ENCODE results near the gene INTS1.
"Not testable (repeated sequence)": the region's sequence is repeated elsewhere in the genome, so short reads cannot be mapped to it uniquely, and the experiment has no call there.

Gene INTS1

DNA sequence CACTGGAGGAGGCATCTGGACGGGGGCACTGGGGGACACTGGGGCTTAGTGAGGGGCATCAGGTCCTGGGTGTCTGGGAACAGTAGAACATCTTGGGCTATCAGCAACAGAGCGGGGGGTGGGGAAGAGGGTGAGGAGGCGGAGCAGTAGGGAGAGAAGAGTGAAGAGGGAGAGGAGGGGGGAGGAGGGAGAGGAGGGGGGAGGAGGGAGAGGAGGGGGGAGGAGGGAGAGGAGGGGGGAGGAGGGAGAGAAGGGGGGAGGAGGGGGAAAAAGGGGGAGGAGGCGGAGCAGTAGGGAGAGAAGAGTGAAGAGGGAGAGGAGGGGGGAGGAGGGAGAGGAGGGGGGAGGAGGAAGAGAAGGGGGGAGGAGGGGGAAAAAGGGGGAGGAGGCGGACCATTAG lies 58.2 kb downstream of the INTS1 start:
- H3K9me3 Mint-ChIP-seq; H3K27me3 Mint-ChIP-seq (ENCODE audit: low read depth); H3K4me3 Mint-ChIP-seq; H3K36me3 Mint-ChIP-seq (ENCODE audit: low read depth); DNase-seq (ENCODE audit: low spot score); H3K4me1 Mint-ChIP-seq (ENCODE audit: low read depth); H3K27ac Mint-ChIP-seq: not testable (repeated sequence)

DNA sequence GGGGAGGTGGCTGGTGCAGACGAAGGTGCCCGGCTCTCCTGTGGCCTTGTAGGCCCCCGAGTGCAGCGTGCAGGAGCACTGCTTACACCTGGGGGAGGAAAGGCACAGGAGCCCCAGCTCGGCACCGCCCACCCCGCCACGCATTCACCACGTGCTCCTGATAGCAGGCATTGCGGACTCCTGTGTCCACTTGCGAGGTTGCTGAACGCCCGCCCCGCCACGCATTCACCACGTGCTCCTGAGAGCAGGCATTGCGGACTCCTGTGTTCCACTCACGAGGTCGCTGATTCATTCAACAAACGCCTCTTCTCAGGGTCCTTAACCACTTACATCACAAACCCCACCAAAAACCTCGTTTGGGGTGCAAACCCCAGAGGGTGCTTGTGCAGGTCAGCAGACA lies 58.8 kb downstream of the INTS1 start:
- no peaks in the 10 kb centered on the region for H3K4me1 Mint-ChIP-seq (ENCODE audit: low read depth)
- H3K27me3 Mint-ChIP-seq (ENCODE audit: low read depth), result no peaks in the 10 kb centered on the region
- DNase-seq (ENCODE audit: low spot score), result no peak
- H3K9me3 Mint-ChIP-seq, result no peaks in the 10 kb centered on the region
- H3K4me3 Mint-ChIP-seq, result no peak overlapping the region
- H3K36me3 Mint-ChIP-seq (ENCODE audit: low read depth), result no peaks in the 10 kb centered on the region
- H3K27ac Mint-ChIP-seq, result no peak overlapping the region

DNA sequence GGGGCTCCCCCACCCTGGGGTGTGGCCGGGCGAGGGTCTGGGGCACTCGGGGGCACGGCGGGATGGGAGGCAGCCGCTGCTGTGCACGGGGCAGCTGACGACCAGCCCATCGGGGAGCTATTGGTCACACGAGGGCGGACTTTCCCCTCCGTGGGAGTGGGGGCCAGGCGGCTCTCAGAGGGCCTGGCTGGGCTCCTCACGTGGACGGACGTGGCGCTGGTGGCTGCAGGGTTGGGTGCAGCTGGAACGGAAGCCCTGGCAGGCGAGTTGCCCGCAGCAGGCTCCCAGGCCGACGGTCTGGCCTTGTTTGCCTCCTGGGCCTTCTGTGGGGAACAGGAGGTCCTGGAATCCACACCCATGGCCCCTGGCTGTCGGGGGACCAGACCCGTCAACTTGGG lies 59.3 kb downstream of the INTS1 start:
- H3K9me3 Mint-ChIP-seq, result no peaks in the 10 kb centered on the region
- no peaks in the 10 kb centered on the region for H3K4me1 Mint-ChIP-seq (ENCODE audit: low read depth)
- H3K27ac Mint-ChIP-seq, result no peak overlapping the region
- no peaks in the 10 kb centered on the region for H3K36me3 Mint-ChIP-seq (ENCODE audit: low read depth)
- DNase-seq (ENCODE audit: low spot score), result no peak
- H3K4me3 Mint-ChIP-seq, result no peak overlapping the region
- no peaks in the 10 kb centered on the region for H3K27me3 Mint-ChIP-seq (ENCODE audit: low read depth)

DNA sequence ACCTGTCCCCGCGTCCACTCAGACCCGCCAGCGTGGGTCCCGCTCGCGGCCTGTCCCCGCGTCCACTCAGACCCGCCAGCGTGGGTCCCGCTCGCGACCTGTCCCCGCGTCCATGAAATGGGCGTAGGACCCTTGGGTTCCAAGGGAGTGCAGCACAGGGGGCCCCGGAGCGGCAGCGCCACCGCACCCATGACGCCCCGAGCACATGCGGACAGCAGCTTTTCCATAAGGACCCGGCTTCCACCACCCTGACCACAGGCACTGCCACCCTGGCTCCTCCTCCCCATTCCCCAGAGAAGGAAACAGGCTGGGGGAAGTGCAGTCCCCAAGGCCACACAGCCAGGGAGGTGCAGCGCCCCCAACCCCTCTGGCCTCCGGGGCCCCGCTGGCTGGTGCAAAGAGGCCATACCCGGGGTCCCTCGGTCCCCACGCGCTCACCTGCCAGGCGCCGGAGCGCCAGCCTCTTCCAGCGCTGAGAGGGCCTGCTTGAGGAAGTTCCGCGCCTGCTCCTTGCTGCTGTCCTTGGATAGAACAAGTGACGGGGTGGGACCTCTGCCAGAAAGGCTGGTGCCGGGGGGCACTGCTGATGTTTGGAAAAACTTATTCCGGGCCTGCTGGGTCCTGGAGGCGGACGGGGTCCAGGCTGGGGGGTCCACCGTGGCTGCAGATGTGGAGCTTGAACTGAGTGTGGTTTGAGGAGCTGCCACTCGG lies 59.8 kb downstream of the INTS1 start:
- Mint-ChIP-seq H3K4me3 (no peak overlapping the region), H3K27me3 (ENCODE audit: low read depth) (no peaks in the 10 kb centered on the region), H3K36me3 (ENCODE audit: low read depth) (no peaks in the 10 kb centered on the region), H3K4me1 (ENCODE audit: low read depth) (no peaks in the 10 kb centered on the region), H3K27ac (no peak overlapping the region), H3K9me3 (no peaks in the 10 kb centered on the region)
- no peak for DNase-seq (ENCODE audit: low spot score)

DNA sequence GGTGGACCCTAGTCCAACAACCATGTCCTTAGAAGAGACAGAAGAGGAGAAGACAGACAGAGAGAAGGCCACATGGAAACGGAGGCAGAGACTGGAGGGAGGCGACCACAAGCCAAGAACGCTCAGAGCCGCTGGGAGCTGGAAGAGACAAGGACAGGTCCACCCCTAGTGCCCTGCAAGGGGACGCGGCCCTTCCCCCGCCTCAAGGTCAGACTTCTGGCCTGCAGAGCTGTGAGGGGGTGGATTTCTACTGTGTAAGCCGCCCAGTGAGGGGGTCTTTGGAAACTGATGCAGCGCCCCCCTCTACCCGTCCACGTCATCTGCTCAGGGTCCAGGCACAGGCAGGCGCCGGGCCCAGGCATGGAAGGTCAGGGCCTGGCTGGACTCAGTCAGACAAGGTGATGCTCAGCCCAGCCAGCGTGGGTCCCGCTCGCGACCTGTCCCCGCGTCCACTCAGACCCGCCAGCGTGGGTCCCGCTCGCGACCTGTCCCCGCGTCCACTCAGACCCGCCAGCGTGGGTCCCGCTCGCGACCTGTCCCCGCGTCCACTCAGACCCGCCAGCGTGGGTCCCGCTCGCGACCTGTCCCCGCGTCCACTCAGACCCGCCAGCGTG lies 60.5 kb downstream of the INTS1 start:
- DNase-seq (ENCODE audit: low spot score); H3K36me3 Mint-ChIP-seq (ENCODE audit: low read depth); H3K9me3 Mint-ChIP-seq; H3K27me3 Mint-ChIP-seq (ENCODE audit: low read depth); H3K4me3 Mint-ChIP-seq; H3K27ac Mint-ChIP-seq; H3K4me1 Mint-ChIP-seq (ENCODE audit: low read depth): not testable (repeated sequence)

DNA sequence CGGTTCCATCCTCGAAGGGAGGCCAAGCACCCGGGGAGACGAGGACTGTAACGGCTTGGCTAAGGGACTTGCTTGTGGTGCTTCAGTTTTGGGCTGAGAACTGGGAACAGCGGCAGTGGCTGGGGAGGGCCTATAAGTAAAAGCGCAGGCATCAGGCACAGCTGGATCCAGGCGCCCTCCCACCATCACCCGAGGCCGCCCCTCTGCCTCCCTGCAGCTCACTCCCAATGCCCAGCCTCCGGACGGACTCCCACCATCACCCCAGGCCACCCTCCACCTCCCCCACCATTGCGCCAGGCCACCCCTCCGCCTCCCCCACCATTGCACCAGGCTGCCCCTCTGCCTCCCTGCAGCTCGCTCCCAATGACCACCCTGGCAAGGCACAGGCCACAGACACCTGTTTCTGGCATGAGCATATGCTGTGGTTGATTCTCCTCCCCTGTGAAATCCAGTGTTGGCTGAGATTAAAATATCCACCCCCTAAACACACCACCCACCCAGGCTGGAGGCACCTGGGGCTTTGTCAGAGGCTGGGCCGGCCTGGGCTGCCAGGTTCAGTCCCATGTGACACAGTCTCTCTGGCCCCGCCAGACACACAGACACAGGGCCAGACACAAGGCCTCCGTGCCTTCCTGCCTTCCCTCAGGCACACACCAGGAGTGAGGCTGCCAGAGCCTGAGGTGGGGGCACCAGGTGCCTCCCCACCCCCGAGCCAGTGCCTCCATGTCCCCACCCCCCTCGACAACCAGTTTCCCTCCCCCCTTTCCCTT lies 61.6 kb downstream of the INTS1 start:
- H3K4me3 Mint-ChIP-seq, result no peak overlapping the region
- H3K36me3 Mint-ChIP-seq (ENCODE audit: low read depth), result no peaks in the 10 kb centered on the region
- no peak for DNase-seq (ENCODE audit: low spot score)
- no peaks in the 10 kb centered on the region for H3K27me3 Mint-ChIP-seq (ENCODE audit: low read depth)
- H3K27ac Mint-ChIP-seq, result no peak overlapping the region
- no peaks in the 10 kb centered on the region for H3K9me3 Mint-ChIP-seq
- no peaks in the 10 kb centered on the region for H3K4me1 Mint-ChIP-seq (ENCODE audit: low read depth)

DNA sequence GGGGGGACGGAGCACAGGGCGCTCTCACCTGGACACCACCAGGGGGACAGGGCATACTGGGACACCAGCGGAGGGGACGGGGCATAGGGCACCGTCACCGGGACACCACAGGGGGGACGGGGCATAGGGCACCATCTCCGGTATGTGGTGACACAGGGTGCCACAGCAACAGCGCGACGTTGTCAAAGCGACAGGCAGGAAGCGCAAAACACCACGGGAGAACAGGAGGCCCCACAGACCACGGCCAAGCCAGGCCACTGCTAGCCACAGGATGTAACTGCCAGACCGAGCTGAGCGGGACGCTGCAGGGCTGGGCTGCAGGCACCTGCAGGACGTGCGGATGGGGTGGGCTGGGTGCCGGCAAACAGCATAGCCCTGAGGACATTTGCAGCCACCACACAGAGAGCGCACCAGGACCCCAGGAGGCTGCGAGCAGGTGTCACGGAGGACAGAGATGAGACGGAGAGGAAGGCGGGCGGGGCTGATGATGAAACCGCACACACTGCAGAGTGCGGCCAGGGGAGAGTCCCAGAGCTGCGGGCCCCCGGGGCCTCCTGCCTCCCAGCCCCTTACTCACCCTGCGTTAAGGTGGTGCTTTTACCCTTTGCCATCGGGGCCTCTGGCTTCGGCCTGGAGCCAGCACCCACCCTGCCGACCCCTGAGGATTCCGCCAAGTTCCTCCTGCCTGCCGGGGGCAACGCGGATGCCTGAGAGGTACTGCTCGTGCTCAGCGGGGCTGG lies 62.4 kb downstream of the INTS1 start:
- H3K4me1 Mint-ChIP-seq (ENCODE audit: low read depth), result no peaks in the 10 kb centered on the region
- no peak overlapping the region for H3K4me3 Mint-ChIP-seq

DNA sequence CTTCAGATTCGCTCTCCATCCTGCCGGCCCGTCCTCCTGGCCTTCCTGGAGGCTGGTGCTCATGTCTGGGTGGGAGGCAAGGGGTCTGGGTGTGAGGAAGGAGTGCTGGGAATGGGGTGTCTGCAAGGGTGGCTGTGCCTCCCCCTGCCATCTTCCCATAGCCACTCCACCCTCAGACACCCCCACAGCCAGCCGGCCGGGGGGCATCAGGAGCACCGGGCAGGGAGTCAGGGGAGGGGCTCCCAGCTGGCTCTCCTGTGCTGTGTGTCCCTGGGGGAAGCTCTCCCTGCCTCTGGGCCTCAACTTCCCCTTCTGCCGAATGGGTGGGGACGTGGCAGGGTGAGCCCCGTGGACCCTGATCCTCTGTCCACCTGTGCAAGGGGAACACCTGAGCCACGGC lies 63.6 kb downstream of the INTS1 start:
- Mint-ChIP-seq H3K36me3 (ENCODE audit: low read depth) (no peaks in the 10 kb centered on the region), H3K27ac (no peak overlapping the region), H3K4me3 (no peak overlapping the region), H3K27me3 (ENCODE audit: low read depth) (no peaks in the 10 kb centered on the region), H3K4me1 (ENCODE audit: low read depth) (no peaks in the 10 kb centered on the region), H3K9me3 (no peaks in the 10 kb centered on the region)
- no peak for DNase-seq (ENCODE audit: low spot score)

More for the DNA sequence above, 62.4 kb downstream of the INTS1 start:
- no peaks in the 10 kb centered on the region for H3K36me3 Mint-ChIP-seq (ENCODE audit: low read depth)
- DNase-seq (ENCODE audit: low spot score), result no peak
- no peaks in the 10 kb centered on the region for H3K9me3 Mint-ChIP-seq
- H3K27ac Mint-ChIP-seq, result no peak overlapping the region
- H3K27me3 Mint-ChIP-seq (ENCODE audit: low read depth), result no peaks in the 10 kb centered on the region

DNA sequence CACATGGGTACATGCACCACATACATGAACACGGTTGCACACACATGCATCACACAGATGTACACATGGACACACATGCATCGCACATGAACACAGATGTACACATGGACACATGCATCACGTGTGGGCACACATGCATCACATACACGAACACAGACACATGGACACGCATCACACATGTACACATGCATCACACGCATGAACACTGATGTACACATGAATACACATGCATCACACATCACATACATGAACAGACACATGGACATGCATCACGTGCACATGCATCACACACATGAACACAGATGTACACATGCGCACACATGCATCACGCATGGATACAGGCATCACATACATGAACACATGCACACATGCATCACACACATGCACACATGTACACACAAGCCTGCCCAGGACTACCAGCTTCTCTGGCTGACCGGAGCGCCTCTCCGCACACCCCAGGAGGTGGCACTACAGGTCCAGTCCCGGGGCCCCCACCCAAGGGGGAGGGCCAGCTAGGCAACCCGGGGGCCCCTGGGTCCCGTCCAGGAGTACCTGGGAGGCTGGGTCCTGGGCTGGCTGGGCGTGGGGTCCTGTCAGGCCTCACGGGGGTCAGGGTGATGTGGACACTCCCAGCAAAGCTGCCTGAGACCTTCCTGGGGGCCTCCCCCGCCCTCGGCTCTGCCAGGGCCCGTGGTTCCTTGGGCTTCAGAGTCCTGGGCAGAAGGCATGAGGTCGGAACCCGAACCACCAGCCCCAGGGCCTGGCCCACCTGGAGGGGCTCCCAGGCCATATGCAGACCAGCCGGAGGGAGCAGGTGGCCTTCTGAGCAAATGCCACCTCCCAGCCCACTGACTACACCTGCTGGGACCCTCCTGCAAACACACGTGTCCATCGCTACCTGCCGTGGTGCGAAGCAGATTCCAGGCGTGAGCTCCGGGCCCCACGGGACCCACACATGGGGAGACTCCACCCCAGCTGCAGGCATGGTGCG lies 64.5 kb downstream of the INTS1 start:
- DNase-seq (ENCODE audit: low spot score), result no peak
- no peak overlapping the region for H3K4me3 Mint-ChIP-seq
- H3K27me3 Mint-ChIP-seq (ENCODE audit: low read depth), result no peaks in the 10 kb centered on the region
- no peaks in the 10 kb centered on the region for H3K4me1 Mint-ChIP-seq (ENCODE audit: low read depth)
- H3K27ac Mint-ChIP-seq, result no peak overlapping the region
- no peaks in the 10 kb centered on the region for H3K36me3 Mint-ChIP-seq (ENCODE audit: low read depth)
- no peaks in the 10 kb centered on the region for H3K9me3 Mint-ChIP-seq

DNA sequence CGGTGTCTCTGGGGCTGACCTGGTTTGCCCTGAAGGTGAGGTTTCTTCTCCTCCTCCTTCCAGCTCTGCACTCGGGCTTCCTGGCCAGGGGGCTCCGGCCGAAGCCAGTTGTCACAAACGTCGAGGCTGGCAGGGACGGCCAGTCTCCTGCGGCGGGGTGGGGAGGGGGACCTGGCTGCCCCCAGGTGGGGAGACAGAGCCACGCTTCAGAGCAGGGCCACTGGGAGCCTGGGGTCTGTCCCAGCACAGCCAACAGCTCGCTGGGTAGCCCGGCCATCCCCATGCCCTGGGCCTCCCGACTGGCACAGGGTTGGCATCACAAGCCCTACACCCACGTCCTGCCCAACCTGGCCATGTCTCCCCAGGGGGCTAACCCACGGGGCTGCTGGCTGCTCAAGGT lies 65.4 kb downstream of the INTS1 start:
- Mint-ChIP-seq H3K36me3 (ENCODE audit: low read depth) (no peaks in the 10 kb centered on the region), H3K9me3 (no peaks in the 10 kb centered on the region), H3K27me3 (ENCODE audit: low read depth) (no peaks in the 10 kb centered on the region), H3K4me3 (no peak overlapping the region), H3K27ac (no peak overlapping the region), H3K4me1 (ENCODE audit: low read depth) (no peaks in the 10 kb centered on the region)
- no peak for DNase-seq (ENCODE audit: low spot score)

DNA sequence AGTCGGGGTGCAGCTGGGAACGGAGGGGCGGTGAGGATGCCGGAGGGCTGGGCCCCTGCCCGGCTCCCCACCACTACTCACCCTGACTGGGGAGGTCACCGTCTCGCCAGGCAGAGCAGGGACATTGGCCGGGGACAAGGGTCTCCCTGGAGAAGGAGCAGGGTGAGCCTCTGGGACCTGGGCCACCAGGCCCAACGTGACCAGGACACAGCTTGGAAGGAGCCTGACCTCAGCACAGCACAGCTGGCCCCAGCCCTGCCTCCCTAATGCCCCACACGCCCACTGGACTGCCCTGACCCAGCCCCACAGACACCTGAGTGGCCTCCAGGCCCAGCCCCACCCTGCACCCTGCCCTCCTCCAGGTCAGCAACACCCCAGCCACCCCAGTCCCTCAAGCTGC lies 66.0 kb downstream of the INTS1 start:
- Mint-ChIP-seq H3K9me3 (no peaks in the 10 kb centered on the region), H3K4me1 (ENCODE audit: low read depth) (no peaks in the 10 kb centered on the region), H3K27ac (no peak overlapping the region), H3K36me3 (ENCODE audit: low read depth) (no peaks in the 10 kb centered on the region), H3K4me3 (no peak overlapping the region), H3K27me3 (ENCODE audit: low read depth) (no peaks in the 10 kb centered on the region)
- no peak for DNase-seq (ENCODE audit: low spot score)

DNA sequence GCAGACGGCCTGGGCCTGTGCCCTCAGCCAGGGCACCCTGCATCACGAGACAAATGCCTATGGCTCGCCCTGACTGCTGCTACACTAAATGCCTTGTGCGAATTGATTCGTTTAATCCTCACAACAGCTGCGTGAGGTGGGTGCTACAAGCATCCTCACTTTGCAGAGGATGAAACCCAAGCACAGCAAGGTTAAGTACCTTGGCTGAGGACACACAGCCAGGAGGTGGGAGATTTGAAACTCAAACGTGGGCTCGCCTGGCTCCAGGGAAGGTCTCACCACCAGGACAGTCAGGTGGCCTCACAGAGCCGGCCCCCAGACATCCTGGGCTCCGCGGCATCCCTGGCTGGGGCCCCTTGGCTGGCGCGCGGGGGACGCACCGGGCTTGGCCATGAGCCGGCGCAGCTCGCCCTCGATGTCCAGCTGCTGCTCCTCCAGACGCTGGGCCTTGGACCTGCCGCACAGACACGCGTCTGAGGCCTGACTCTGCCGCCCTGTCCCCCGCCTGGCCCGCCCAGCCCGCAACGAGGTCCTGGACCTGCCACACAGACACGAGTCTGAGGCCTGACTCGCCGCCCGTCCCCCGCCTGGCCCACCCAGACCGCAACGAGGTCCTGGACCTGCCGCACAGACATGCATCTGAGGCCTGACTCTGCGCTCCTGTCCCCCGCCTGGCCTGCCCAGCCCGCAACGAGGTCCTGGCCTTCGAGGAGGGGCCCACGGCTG lies 66.9 kb downstream of the INTS1 start:
- Mint-ChIP-seq H3K27ac (no peak overlapping the region), H3K4me1 (ENCODE audit: low read depth) (peaks cover 1% of the 10 kb centered on the region), H3K27me3 (ENCODE audit: low read depth) (peaks cover 2% of the 10 kb centered on the region), H3K4me3 (no peak overlapping the region), H3K9me3 (no peaks in the 10 kb centered on the region), H3K36me3 (ENCODE audit: low read depth) (no peaks in the 10 kb centered on the region)
- no peak for DNase-seq (ENCODE audit: low spot score)

DNA sequence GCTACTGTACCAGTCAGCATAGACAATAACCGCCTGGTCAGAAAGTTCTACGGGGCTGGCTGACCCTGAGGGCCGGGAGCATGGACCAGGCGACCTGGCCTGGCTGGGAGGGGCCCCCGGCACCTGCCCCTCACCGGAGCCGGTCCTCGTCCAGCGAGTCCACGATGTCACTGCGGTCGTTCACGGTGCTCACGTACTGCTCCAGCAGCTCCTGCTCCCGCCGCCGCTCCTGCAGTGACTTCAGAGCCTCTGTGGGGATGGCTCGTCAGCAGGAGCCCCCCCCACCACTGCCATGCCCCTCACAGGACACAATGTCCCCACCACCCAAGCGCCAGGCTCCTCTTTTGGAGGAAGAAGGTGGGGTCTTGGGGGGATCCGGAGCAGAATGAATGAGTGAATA lies 67.6 kb downstream of the INTS1 start:
- Mint-ChIP-seq H3K27me3 (ENCODE audit: low read depth) (peaks cover 2% of the 10 kb centered on the region), H3K4me3 (no peak overlapping the region), H3K9me3 (no peaks in the 10 kb centered on the region), H3K27ac (no peak overlapping the region), H3K36me3 (ENCODE audit: low read depth) (no peaks in the 10 kb centered on the region), H3K4me1 (ENCODE audit: low read depth) (peaks cover 2% of the 10 kb centered on the region)
- no peak for DNase-seq (ENCODE audit: low spot score)
